ENCODE measurements around the gene AKR1B1.
A peak's percentile ranks its signal among the peaks of the same experiment; 100 is the strongest.

The AKR1B1 gene

DNA sequence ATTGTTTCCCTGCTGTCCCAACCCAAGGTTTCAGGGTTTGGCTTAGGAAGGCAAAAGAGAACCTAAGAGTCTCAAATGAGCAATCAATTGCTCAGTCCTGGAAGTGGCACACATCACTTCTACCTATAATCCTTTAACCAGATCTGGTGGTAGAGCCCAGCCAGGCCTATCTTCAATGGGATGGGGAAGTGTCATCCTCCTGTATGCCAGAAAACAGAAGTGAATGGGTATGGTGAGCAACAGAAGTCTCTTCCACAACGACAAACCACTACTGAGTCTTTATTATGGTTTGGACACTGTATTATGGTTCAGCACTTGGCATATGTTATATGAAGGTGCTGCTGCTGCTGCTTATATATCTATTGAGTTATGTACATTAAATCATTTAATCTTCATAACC, 3.0 kb upstream of the AKR1B1 start:
- intact Hi-C loops (cut with micrococcal nuclease), result no loop called here
- Mint-ChIP-seq H3K9me3 (peaks cover 23% of the 10 kb centered on the region), H3K36me3 (ENCODE audit: low read depth) (peaks cover 17% of the 10 kb centered on the region), H3K27me3 (peaks cover 6% of the 10 kb centered on the region), H3K4me1 (ENCODE audit: low read depth) (peaks cover 25% of the 10 kb centered on the region), H3K27ac (no peak overlapping the region), H3K4me3 (no peak overlapping the region)

DNA sequence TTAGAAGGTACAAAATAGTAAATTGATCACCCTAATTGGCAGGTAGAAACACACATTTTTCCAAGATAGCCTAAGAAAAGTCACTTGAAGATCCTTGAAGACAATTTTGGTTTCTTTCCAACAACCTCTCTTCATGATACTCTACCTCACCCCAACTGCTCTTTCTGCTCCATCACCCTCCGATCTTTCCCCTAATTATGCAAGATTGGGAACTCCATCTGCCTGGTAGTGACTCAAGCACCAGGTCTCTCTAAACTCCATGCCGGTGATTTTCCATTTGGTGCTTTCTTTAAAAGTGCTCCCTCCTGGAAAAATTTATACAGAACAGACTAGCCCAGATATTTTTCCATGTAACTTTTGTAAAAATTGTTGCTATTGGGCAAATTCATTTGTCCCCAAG, 1.1 kb upstream of the AKR1B1 start:
- H3K4me1 Mint-ChIP-seq (ENCODE audit: low read depth), result peaks cover 31% of the 10 kb centered on the region
- H3K9me3 Mint-ChIP-seq, result peaks cover 14% of the 10 kb centered on the region
- peaks cover 34% of the 10 kb centered on the region for H3K36me3 Mint-ChIP-seq (ENCODE audit: low read depth)
- H3K27ac Mint-ChIP-seq, result no peak overlapping the region
- H3K4me3 Mint-ChIP-seq, result no peak overlapping the region
- intact Hi-C loops (cut with micrococcal nuclease), result loop anchor here (2.0 kb wide), 1 partner anchor 53 kb away; no protein-coding TSS in a partner anchor
- peaks cover 6% of the 10 kb centered on the region for H3K27me3 Mint-ChIP-seq

DNA sequence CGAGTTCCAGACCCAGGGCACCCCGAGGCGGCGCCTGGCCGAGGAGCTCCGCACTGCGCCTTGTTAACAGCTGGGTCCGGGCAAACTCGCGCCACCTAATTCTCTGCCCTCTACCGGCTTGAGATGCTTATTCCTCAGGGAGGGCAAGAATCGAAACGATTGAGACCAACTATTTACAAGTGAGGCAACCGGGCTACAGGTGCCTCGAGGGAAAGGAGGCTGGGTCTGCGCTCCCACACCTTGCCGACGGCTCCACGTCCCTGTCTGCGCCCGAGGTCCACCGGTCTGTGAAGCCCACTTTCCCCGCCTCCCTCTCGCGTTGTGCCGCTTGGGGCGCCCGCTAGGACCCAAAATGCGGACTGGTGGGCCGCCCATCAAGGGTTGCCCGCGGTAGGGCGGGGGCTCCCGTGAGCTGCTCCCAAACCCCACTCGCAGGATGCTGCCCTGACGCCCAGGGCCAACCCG, 527 bp downstream of the AKR1B1 start:
- intact Hi-C loops (cut with micrococcal nuclease), result loop anchor here (2.0 kb wide), 1 partner anchor 54 kb away; no protein-coding TSS in a partner anchor
- H3K27ac Mint-ChIP-seq, result peak overlapping the region; percentile 78
- peak overlapping the region; percentile 83 for H3K4me3 Mint-ChIP-seq
- peaks cover 47% of the 10 kb centered on the region for H3K4me1 Mint-ChIP-seq (ENCODE audit: low read depth)
- no peaks in the 10 kb centered on the region for H3K9me3 Mint-ChIP-seq
- H3K36me3 Mint-ChIP-seq (ENCODE audit: low read depth), result peaks cover 27% of the 10 kb centered on the region
- H3K27me3 Mint-ChIP-seq, result peaks cover 5% of the 10 kb centered on the region

DNA sequence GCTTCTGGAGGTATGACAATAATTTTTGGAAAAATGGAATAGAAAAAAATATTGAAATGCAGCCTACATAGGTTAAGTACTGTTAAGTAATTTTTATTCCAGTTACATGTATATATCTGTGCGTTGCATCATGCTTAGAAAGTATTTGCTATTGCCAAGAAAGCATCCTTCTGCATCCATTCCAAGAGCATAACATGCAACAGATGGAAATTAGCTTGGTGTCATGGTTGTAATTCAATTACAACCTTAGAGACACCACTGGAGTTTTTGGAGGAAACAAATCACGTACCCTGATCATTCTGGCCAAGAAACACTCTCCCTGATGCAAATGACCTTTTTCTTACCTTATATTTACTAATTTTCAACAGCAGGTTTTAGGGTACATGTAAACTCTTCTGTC, 1.7 kb downstream of the AKR1B1 start:
- Mint-ChIP-seq H3K27me3 (peaks cover 5% of the 10 kb centered on the region), H3K4me1 (ENCODE audit: low read depth) (peaks cover 59% of the 10 kb centered on the region), H3K4me3 (peak overlapping the region; percentile 17), H3K9me3 (no peaks in the 10 kb centered on the region), H3K36me3 (ENCODE audit: low read depth) (peaks cover 27% of the 10 kb centered on the region), H3K27ac (no peak overlapping the region)
- intact Hi-C loops (cut with micrococcal nuclease), result no loop called here

DNA sequence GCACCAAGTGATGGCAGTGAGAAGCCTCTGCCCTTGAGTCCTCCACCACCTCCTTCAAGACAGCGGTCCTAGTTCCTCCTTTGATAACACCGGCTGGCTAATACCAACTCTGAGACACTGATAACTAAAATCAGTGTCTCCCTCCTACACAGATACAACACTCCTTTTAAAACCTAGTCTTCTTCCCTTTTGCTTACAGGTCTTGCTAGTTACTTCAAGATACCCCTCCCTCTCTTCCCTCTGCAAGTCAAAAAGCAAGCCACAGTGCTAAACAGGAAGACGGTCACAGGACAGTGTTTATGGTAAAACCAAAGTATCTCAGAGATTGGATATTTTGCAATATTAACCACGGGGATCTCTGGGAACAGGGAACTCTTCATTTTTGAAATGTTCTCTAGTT, 4.6 kb downstream of the AKR1B1 start:
- intact Hi-C loops (cut with micrococcal nuclease), result no loop called here
- H3K4me1 Mint-ChIP-seq (ENCODE audit: low read depth), result peaks cover 69% of the 10 kb centered on the region
- peaks cover 53% of the 10 kb centered on the region for H3K36me3 Mint-ChIP-seq (ENCODE audit: low read depth)

DNA sequence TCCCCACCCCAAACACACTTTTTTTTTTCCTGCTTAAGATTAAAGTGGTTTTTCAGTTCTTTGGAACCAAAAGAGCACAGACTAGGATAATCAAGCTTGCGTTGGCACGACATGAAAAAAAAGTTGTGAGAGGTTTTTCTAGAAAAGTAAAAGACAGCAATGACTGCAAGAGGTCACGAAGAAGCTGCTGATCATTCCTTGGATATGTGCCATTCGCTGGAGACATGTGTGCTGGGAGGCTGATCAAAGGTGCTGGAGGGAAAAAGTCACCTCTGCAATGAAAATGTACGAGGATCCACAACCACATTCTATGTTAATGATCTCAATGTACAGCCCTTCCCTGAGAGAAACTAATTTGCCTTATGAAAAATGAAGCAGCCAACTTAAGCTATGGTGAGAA, 5.4 kb downstream of the AKR1B1 start:
- Mint-ChIP-seq H3K36me3 (ENCODE audit: low read depth) (peaks cover 55% of the 10 kb centered on the region), H3K27me3 (no peaks in the 10 kb centered on the region), H3K4me3 (no peak overlapping the region), H3K27ac (peak overlapping the region; percentile 76), H3K4me1 (ENCODE audit: low read depth) (peaks cover 72% of the 10 kb centered on the region), H3K9me3 (no peaks in the 10 kb centered on the region)
- intact Hi-C loops (cut with micrococcal nuclease), result no loop called here

More for the DNA sequence above, 4.6 kb downstream of the AKR1B1 start:
- Mint-ChIP-seq H3K27me3 (no peaks in the 10 kb centered on the region), H3K9me3 (no peaks in the 10 kb centered on the region), H3K27ac (peak overlapping the region; percentile 76), H3K4me3 (peak overlapping the region; percentile 55)

DNA sequence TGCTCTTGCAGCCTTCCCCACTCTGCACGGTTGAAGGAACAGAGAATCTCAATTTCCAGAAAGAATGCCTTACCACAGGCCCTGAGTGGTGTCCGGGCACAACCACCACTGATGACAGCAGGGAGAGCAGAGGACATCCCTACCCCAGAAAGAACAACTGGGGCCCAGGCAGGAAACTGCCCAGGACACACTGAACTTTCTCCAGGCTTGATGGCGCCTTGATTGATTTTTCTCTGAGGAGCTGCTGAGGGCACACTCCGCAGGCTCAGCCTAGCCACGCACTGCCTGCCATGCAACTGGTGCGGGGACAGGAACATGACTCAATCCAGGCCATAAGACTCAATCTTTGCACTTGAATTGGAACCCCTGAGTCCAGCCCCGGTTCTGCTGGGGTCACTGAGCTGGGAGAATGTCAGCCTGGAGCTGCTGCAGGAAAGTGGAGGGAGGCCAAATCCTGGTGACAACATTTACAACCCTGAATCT, 5.9 kb downstream of the AKR1B1 start:
- peaks cover 55% of the 10 kb centered on the region for H3K36me3 Mint-ChIP-seq (ENCODE audit: low read depth)
- H3K27ac Mint-ChIP-seq, result peak overlapping the region; percentile 76
- peaks cover 77% of the 10 kb centered on the region for H3K4me1 Mint-ChIP-seq (ENCODE audit: low read depth)
- no peaks in the 10 kb centered on the region for H3K9me3 Mint-ChIP-seq
- intact Hi-C loops (cut with micrococcal nuclease), result no loop called here
- H3K4me3 Mint-ChIP-seq, result peak overlapping the region; percentile 17
- H3K27me3 Mint-ChIP-seq, result no peaks in the 10 kb centered on the region

DNA sequence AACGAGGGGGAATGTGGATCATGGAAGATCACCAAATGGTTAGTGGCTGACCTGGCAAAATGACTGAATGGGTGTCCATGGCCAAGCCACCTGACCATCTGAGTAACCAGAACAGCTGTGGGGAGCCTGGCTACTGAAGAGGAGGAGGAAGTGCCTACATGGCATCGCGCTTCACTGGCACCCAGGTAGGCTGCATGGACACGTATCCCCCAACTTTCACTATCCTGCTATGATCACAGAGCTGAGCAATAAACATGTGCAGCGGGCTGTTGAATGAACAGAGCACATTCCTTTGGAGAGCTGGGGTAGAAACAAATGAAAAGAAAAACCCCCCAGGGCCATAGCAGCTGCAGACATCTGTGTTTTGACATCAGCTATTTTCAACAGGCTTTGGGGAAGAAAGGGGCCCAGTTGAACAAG, 6.5 kb downstream of the AKR1B1 start:
- intact Hi-C loops (cut with micrococcal nuclease), result no loop called here
- no peak overlapping the region for H3K4me3 Mint-ChIP-seq

DNA sequence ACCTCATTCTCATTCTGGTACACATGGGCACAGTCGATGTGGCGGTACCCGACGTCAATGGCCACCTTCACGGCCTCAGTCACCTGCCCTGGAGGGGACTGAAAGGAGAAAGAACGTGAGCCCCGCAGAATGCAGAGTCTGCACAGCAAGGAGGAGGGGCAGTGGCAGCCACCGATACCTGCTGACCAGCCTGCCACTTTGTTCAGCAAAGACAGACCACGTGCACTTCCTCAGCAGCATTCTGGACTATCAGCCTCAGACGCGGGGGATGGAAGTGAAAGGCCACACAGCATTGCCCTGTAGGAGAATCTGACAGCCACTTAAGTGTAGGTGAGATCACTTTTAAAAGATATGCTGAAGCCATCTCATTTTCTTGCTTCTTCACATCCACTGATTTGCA, 7.2 kb downstream of the AKR1B1 start:
- Mint-ChIP-seq H3K36me3 (ENCODE audit: low read depth) (peaks cover 68% of the 10 kb centered on the region), H3K4me3 (peak overlapping the region; percentile 20), H3K27ac (peak overlapping the region; percentile 76), H3K27me3 (no peaks in the 10 kb centered on the region), H3K4me1 (ENCODE audit: low read depth) (peaks cover 75% of the 10 kb centered on the region), H3K9me3 (no peaks in the 10 kb centered on the region)
- intact Hi-C loops (cut with micrococcal nuclease), result no loop called here

More for the DNA sequence above, 6.5 kb downstream of the AKR1B1 start:
- Mint-ChIP-seq H3K9me3 (no peaks in the 10 kb centered on the region), H3K36me3 (ENCODE audit: low read depth) (peaks cover 61% of the 10 kb centered on the region), H3K27ac (peak overlapping the region; percentile 76), H3K27me3 (no peaks in the 10 kb centered on the region), H3K4me1 (ENCODE audit: low read depth) (peaks cover 77% of the 10 kb centered on the region)

DNA sequence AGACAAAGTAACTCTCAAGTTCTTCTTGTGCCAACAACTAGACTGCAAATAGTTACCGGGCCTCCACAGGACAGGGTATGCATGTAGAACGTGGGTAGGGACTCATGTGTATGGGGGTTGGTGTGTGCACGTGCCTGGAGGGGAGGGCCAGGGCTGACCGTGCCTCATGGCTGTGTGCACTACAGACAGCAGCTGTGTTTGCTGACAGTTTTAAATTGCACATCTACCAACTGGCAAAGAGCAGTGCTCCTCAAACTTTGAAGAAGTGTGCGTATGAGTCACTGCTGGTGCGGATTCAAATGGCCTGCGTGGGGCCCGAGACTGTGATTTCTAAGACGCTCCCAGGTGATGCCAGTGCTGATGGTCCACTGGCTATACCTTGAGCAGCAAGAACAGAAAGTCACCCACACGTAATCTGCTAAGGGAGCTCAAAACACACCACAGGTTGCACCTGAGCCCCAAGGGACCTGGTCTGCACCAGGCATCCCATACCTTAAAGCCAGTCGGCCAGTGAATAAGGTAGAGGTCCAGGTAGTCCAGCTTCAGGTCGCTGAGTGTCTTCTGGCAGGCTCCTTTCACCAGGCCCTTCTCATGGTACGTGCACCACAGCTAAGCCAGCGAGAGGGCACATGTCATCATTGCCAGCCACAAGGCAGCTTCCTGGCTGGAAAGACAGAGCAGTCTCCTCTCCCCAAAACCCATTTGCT, 8.5 kb downstream of the AKR1B1 start:
- Mint-ChIP-seq H3K36me3 (ENCODE audit: low read depth) (peaks cover 68% of the 10 kb centered on the region), H3K4me1 (ENCODE audit: low read depth) (peaks cover 79% of the 10 kb centered on the region), H3K4me3 (no peak overlapping the region), H3K9me3 (no peaks in the 10 kb centered on the region), H3K27me3 (no peaks in the 10 kb centered on the region), H3K27ac (no peak overlapping the region)
- intact Hi-C loops (cut with micrococcal nuclease), result no loop called here

DNA sequence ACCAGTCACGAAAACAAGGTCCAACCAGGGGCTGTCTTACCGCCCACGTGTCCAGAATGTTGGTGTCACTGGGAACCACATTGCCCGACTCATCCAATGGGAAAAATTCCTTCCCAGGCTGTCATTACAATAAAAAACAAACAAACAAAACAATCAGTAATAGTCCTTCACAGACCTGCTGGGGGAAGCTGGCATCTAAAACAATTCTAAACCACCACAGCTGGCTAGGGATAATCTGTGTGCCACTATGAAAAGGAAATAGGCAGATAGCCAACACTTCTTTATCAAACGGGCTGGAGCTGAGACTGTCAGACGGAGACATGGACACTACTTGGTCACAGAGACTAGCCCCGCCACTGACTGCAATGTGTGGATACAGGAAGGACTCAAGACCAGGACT, 9.2 kb downstream of the AKR1B1 start:
- H3K36me3 Mint-ChIP-seq (ENCODE audit: low read depth), result peaks cover 72% of the 10 kb centered on the region
- intact Hi-C loops (cut with micrococcal nuclease), result no loop called here
- no peaks in the 10 kb centered on the region for H3K9me3 Mint-ChIP-seq
- H3K27ac Mint-ChIP-seq, result peak overlapping the region; percentile 54
- no peak overlapping the region for H3K4me3 Mint-ChIP-seq
- no peaks in the 10 kb centered on the region for H3K27me3 Mint-ChIP-seq
- H3K4me1 Mint-ChIP-seq (ENCODE audit: low read depth), result peaks cover 79% of the 10 kb centered on the region

DNA sequence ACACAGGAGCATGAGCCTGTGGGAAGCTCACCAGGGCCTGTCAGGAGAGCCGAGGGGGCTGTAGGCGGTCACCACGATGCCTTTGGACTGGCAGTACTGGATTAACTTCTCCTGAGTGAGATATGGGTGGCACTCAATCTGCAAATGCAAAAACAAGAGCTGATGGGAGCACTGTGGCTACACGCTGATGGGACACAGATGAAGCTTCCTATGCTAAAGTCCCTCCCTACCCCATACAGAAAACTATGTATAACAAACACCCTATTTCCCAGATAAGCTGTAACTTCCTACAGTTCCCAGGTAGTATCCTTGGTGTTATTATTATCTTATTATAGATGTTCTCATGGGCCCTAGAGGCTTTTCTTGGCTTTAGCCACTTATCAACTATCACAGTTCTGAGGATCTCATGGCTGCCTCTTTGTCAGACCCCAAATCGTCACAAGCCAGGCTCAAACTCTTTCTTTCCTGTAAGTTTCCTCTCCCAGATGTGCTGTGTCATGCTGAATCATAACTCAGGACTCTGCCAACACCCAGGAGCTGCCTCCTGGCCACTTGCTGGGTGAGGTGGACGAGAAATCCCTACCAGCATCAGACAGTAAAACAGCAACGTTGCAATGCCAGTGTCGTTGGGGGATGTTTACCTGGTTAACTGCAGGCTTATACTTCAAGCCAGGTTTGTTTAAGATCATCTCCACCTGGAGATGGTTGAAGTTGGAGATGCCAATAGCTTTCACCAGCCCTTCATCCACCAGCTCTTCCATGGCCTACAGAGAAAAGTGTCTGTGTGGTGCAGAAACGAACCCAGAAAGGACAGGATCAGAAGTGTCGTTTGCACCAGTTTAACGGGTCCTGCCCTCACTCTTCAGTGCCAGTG, 10.3 kb downstream of the AKR1B1 start:
- Mint-ChIP-seq H3K4me1 (ENCODE audit: low read depth) (peaks cover 77% of the 10 kb centered on the region), H3K4me3 (no peak overlapping the region), H3K9me3 (no peaks in the 10 kb centered on the region), H3K27ac (peak overlapping the region; percentile 54), H3K36me3 (ENCODE audit: low read depth) (peaks cover 83% of the 10 kb centered on the region), H3K27me3 (no peaks in the 10 kb centered on the region)
- intact Hi-C loops (cut with micrococcal nuclease), result no loop called here

DNA sequence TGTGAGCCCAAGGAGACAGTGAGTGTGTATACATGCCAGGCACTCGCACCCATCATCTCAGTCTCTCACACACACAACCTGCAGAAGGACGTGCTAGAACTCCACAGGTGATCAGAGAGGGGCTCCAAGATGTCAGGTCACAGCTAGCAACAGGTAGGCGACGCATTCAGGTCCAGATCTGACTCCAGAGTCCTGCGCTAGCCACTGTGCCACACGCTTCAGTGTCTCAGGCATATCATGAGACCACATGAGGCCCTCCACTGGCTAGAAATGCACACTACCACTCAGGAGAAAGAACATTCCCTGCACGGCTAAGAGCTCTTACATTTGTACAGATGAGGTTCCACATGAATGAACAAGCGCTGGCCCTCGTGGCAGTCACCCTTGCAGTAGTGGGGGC, 11.5 kb downstream of the AKR1B1 start:
- Mint-ChIP-seq H3K27me3 (no peaks in the 10 kb centered on the region), H3K4me3 (no peak overlapping the region), H3K9me3 (no peaks in the 10 kb centered on the region), H3K36me3 (ENCODE audit: low read depth) (peaks cover 95% of the 10 kb centered on the region), H3K4me1 (ENCODE audit: low read depth) (peaks cover 65% of the 10 kb centered on the region), H3K27ac (peak overlapping the region; percentile 15)
- intact Hi-C loops (cut with micrococcal nuclease), result no loop called here

DNA sequence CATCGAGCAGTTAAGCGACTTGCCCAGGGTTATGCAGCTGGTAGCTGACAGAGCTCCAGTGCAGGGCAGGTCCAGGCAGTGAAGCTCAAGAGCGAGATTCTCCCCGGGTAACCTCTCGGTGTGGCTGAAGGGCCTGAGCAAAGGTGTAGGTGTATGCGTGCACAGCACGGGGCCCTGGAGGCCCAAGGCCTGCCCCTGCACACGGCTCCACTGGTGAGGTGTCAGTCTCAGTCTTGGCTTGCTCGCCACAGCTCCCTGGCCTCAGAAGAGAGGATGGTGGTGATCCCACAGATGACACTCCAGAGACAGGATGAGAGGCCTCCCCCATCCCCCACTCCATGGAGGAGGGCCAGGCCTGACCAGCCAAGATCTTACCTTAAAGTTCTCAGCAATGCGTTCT, 12.0 kb downstream of the AKR1B1 start:
- H3K36me3 Mint-ChIP-seq (ENCODE audit: low read depth), result peaks cover 100% of the 10 kb centered on the region

More for the DNA sequence above, 12.0 kb downstream of the AKR1B1 start:
- Mint-ChIP-seq H3K9me3 (no peaks in the 10 kb centered on the region), H3K4me3 (no peak overlapping the region), H3K4me1 (ENCODE audit: low read depth) (peaks cover 60% of the 10 kb centered on the region), H3K27me3 (no peaks in the 10 kb centered on the region), H3K27ac (peak overlapping the region; percentile 15)
- intact Hi-C loops (cut with micrococcal nuclease), result no loop called here

Data from dendritic cell treated with granulocyte-macrophage colony-stimulating factor and Interleukin-4, amounts not matched to agents 40 ng/mL and 50 ng/mL, for 4 days (primary cell).